ENCODE measurements around the gene LRRC32. TPM values are rescaled to one million over a fixed set of nuclear protein-coding genes. Genes with fewer than 3 reads are reported as not detected.

Gene LRRC32
- total and polyA plus RNA-seq, 10 of the 15 experiments (the other 5 are each of a cell fraction or from before 2014, with no cell fraction given), result 0.56 to 20.8 (median 7.4) TPM

DNA sequence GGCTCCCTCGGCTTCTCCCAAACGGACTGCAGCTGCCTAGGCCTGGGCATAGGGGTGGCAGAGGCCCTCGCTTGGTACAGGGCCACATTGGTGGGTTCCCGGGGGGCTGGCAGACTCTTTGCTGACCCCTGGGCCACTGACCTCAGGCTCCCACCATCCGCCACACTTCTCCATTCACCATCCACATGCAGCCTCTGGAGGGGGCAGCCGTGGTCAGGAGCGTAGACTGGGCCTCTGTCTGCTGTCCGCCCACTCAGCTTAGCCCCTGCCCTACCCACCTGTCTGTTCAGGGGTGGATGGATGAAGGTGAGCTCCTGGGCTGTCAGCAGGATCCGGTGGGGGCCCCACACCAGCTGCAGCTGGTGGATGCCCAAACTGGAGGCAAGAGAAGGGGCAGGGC is 45.7 kb upstream of the LRRC32 start:
- H3K36me3 ChIP-seq (ENCODE audit: control insufficient read depth in 2 of 2, insufficient read depth in 2 of 2, low read length in 1 of 2), result no peaks in the 10 kb centered on the region
- no peak for FAIRE-seq
- H4K20me1 ChIP-seq (ENCODE audit: control insufficient read depth, insufficient read depth), result no peaks in the 10 kb centered on the region
- POLR2A ChIA-PET, result no interaction called here
- ATAC-seq, result no peak
- in situ Hi-C loops (cut with MboI) (no loop called here), intact Hi-C loops (cut with micrococcal nuclease; ENCODE audit: unreplicated experiment) (no loop called here)
- no peak overlapping the region for H3K27ac ChIP-seq (ENCODE audit: control insufficient read depth, insufficient read depth)
- H3K79me2 ChIP-seq (ENCODE audit: control insufficient read depth, insufficient read depth, low read length), result no peaks in the 10 kb centered on the region
- no peak overlapping the region for H3K4me2 ChIP-seq (ENCODE audit: control insufficient read depth, insufficient read depth)
- BruUV-seq (replicated peaks), result no TSS peak
- TF ChIP-seq SUPT20H (IDR thresholded peaks at IDR 0.05; ENCODE audit: borderline replicate concordance, control insufficient read depth, low read depth, low read length), result no peak
- no peak for TF ChIP-seq NFYB (IDR thresholded peaks at IDR 0.05; ENCODE audit: insufficient read depth, low read depth, low read length)
- no peak for TF ChIP-seq HDAC6 (IDR thresholded peaks at IDR 0.05; ENCODE audit: unreplicated experiment)
- no peak for TF ChIP-seq SIN3A (IDR thresholded peaks at IDR 0.05; ENCODE audit: low read depth, low read length)
- RAD21 ChIA-PET (ENCODE audit: unreplicated experiment), result interaction anchor here (1.2 kb wide), 1 partner anchor 118 kb away, joined by 3 read pairs; no protein-coding TSS in a partner anchor
- no peaks in the 10 kb centered on the region for H3K4me1 ChIP-seq (ENCODE audit: control insufficient read depth, insufficient read depth, low read length)
- no peak for DNase-seq (ENCODE audit: low read depth, low spot score)
- 10% methylated on average over 9 of the region's 9 CpGs for WGBS (ENCODE audit: insufficient coverage, insufficient replicate concordance, low lambda C conversion rate, missing lambda C conversion rate)
- H2AFZ ChIP-seq (ENCODE audit: control insufficient read depth, low read depth, low read length), result no peak overlapping the region
- SMC1A ChIA-PET (ENCODE audit: uncharacterized antibody, unreplicated experiment), result no interaction called here
- no peak overlapping the region for H3K4me3 ChIP-seq
- CTCF ChIA-PET, result interaction anchor here (1.3 kb wide), 1 partner anchor 204 kb away, joined by 4 read pairs; no protein-coding TSS in a partner anchor
- no peaks in the 10 kb centered on the region for H3K27me3 ChIP-seq (replicated peaks in 1 of 2; ENCODE audit: control insufficient read depth in 2 of 2, insufficient read depth in 2 of 2, low read length in 1 of 2)
- no peak overlapping the region for H3K9ac ChIP-seq (ENCODE audit: control insufficient read depth, insufficient read depth, low read length)
- no peaks in the 10 kb centered on the region for H3K9me3 ChIP-seq (replicated peaks; ENCODE audit: control insufficient read depth, insufficient read depth, low read length)

DNA sequence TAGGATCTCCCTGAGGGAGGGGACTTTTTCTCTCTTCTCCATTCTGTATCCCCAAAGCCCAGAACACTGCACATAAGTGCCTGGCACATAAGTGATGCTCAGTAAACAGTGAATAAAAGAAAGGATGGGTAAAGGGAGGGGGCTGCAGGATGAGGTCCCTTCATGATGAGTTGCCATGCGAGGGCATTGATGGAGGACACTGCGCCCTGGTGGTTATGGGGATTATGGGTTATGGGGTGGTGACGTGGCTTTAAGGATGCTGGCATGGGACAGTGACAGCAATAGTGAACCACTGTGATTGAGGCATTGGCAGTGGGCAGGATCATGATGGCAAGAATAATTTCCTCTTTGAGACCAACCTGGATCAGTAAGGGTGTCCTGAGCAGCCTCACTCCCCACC is 43.9 kb upstream of the LRRC32 start:
- intact Hi-C loops (cut with micrococcal nuclease; ENCODE audit: unreplicated experiment) (no loop called here), in situ Hi-C loops (cut with MboI) (no loop called here)
- no TSS peak for BruUV-seq (replicated peaks)
- Histone ChIP-seq H3K27me3 (replicated peaks in 1 of 2; ENCODE audit: control insufficient read depth in 2 of 2, insufficient read depth in 2 of 2, low read length in 1 of 2) (no peaks in the 10 kb centered on the region), H3K79me2 (ENCODE audit: control insufficient read depth, insufficient read depth, low read length) (no peaks in the 10 kb centered on the region), H3K9me3 (replicated peaks; ENCODE audit: control insufficient read depth, insufficient read depth, low read length) (no peaks in the 10 kb centered on the region), H3K9ac (ENCODE audit: control insufficient read depth, insufficient read depth, low read length) (no peak overlapping the region), H2AFZ (ENCODE audit: control insufficient read depth, low read depth, low read length) (no peak overlapping the region), H3K4me2 (ENCODE audit: control insufficient read depth, insufficient read depth) (no peak overlapping the region), H3K4me1 (ENCODE audit: control insufficient read depth, insufficient read depth, low read length) (no peaks in the 10 kb centered on the region), H3K4me3 (no peak overlapping the region), H4K20me1 (ENCODE audit: control insufficient read depth, insufficient read depth) (no peaks in the 10 kb centered on the region), H3K36me3 (ENCODE audit: control insufficient read depth in 2 of 2, insufficient read depth in 2 of 2, low read length in 1 of 2) (no peaks in the 10 kb centered on the region), H3K27ac (ENCODE audit: control insufficient read depth, insufficient read depth) (no peak overlapping the region)
- ChIA-PET RAD21 (ENCODE audit: unreplicated experiment) (no interaction called here), POLR2A (no interaction called here), SMC1A (ENCODE audit: uncharacterized antibody, unreplicated experiment) (no interaction called here), CTCF (no interaction called here)
- ATAC-seq, result no peak
- no peak for DNase-seq (ENCODE audit: low read depth, low spot score)
- WGBS (ENCODE audit: insufficient coverage, insufficient replicate concordance, low lambda C conversion rate, missing lambda C conversion rate), result 16% methylated on average over 3 of the region's 3 CpGs
- FAIRE-seq, result no peak
- TF ChIP-seq RAD21 (IDR thresholded peaks at IDR 0.05; ENCODE audit: insufficient read depth, low read depth, low read length) (0 out of 2 replicates have a peak, but pooled peaks have one; percentile 3), ASH2L (IDR thresholded peaks at IDR 0.05; ENCODE audit: borderline replicate concordance, low read depth) (no peak)
